ENCODE results near the gene ZBED2.
"Not testable (repeated sequence)": the region's sequence is repeated elsewhere in the genome, so short reads cannot be mapped to it uniquely, and the experiment has no call there.

Gene ZBED2

GRCh38 chr3:111570404-111571030, 24.6 kb downstream of the ZBED2 start:
- no peak for DNase-seq

GRCh38 chr3:111568911-111569310, 26.2 kb downstream of the ZBED2 start:
- no peak for DNase-seq

GRCh38 chr3:111568355-111568754, 26.8 kb downstream of the ZBED2 start:
- DNase-seq: no peak

- DNase-seq: no peak
These were observed 28.3 kb downstream of the ZBED2 start for GRCh38 chr3:111566844-111567243.

- DNase-seq: not testable (repeated sequence)
These were observed 33.2 kb downstream of the ZBED2 start for GRCh38 chr3:111561902-111562301.

- no peak for DNase-seq
These were observed 46.4 kb downstream of the ZBED2 start for GRCh38 chr3:111548756-111549155.

- DNase-seq: no peak
These were observed 47.1 kb downstream of the ZBED2 start for GRCh38 chr3:111548092-111548491.

- peak; percentile 50 for DNase-seq
These were observed 47.5 kb downstream of the ZBED2 start for GRCh38 chr3:111547631-111548030.

- DNase-seq: no peak
These were observed 49.8 kb downstream of the ZBED2 start for GRCh38 chr3:111545349-111545748.
